Coronary artery (tissue), 2 donors: Measurements from ENCODE around the gene SCAPER.

ENCODE experiments used
- DNase-seq: peaks from one replicate; pipeline ENCODE4 v3.0.0-alpha.2; 2017; ENCODE audit warnings: low spot score
- H3K27ac ChIP-seq, 2 donors: fragments of 200-600 bp; sonication (generic); one replicate each; pipeline ENCODE4 v1.5.1; 2016 to 2019
- H3K4me3 ChIP-seq: fragments of 200-600 bp; sonication (generic); 2 replicates; pipeline ENCODE4 v1.5.1; 2016; ENCODE audit warnings: mild to moderate bottlenecking, moderate library complexity
- TF ChIP-seq, protein P1 (sequence below): fragments of 200-600 bp; sonication (generic); IDR thresholded peaks from one replicate; pipeline ENCODE4 v1.5.1; 2019; ENCODE audit warnings: antibody characterized with exemption

Gene SCAPER

DNA sequence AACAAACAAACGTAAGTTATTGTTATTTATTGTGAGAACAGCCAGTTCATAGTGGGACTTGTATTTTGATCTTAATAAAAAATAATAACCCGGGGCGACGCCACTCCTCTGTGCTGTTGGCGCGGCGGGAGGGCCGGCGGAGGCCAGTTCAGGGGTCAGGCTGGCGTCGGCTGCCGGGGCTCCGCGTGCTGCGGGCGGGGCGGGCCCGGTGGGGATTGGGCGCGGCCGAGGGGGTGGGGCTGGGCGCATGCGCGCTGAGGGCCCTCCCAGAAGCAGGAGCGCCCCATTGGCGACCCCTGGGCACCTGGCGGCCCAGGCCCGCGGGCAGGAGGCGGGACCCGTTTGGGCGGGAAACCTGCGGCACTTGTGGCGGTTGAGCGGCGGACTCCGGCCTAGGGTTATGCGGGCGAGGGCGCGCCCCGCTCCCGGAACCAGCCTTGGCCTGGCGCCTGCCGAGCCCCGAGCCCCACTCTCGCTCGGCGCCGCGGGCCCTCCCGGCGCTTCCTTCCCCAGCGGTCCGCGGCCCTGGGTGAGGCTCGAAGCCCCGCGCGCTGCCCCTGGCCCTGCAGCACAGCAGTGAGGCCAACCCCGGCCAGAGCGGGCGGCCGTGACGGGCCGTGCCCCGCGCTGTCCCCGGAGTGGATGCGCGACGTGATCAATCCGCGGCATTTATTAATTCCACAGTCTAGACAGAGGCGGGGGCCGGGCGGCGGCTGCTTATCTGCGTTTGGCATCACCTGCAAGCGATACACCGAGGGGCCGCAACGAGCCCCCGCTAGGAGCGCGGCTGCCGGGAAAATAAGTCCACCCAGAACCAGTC, 562.5 kb downstream of the SCAPER start:
- peak overlapping the region; percentile 66 for H3K4me3 ChIP-seq
- DNase-seq, result no peak
- TF ChIP-seq, protein P1, sequence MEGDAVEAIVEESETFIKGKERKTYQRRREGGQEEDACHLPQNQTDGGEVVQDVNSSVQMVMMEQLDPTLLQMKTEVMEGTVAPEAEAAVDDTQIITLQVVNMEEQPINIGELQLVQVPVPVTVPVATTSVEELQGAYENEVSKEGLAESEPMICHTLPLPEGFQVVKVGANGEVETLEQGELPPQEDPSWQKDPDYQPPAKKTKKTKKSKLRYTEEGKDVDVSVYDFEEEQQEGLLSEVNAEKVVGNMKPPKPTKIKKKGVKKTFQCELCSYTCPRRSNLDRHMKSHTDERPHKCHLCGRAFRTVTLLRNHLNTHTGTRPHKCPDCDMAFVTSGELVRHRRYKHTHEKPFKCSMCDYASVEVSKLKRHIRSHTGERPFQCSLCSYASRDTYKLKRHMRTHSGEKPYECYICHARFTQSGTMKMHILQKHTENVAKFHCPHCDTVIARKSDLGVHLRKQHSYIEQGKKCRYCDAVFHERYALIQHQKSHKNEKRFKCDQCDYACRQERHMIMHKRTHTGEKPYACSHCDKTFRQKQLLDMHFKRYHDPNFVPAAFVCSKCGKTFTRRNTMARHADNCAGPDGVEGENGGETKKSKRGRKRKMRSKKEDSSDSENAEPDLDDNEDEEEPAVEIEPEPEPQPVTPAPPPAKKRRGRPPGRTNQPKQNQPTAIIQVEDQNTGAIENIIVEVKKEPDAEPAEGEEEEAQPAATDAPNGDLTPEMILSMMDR, result no peak
- H3K27ac ChIP-seq, result no peak overlapping the region

DNA sequence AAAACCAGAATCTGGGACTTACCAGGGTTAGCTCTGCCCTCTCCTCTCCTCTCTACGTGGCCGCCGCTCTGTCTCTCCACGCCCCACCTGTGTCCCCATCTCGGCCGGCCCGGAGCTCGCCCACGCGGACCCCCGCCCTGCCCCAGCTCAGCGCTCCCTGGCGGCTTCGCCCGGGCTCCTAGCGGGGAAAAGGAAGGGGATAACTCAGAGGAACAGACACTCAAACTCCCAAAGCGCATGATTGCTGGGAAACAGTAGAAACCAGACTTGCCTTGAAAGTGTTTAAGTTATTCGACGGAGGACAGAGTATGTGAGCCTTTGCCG, 563.1 kb downstream of the SCAPER start:
- no peak for DNase-seq
- TF ChIP-seq, protein P1, result no peak
- H3K4me3 ChIP-seq, result peak overlapping the region; percentile 66
- no peak overlapping the region for H3K27ac ChIP-seq

DNA sequence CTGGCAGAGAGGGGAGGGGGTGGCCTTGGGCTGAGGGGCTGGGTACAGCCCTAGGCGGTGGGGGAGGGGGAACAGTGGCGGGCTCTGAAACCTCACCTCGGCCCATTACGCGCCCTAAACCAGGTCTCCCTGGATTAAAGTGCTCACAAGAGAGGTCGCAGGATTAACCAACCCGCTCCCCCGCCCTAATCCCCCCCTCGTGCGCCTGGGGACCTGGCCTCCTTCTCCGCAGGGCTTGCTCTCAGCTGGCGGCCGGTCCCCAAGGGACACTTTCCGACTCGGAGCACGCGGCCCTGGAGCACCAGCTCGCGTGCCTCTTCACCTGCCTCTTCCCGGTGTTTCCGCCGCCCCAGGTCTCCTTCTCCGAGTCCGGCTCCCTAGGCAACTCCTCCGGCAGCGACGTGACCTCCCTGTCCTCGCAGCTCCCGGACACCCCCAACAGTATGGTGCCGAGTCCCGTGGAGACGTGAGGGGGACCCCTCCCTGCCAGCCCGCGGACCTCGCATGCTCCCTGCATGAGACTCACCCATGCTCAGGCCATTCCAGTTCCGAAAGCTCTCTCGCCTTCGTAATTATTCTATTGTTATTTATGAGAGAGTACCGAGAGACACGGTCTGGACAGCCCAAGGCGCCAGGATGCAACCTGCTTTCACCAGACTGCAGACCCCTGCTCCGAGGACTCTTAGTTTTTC, 563.6 kb downstream of the SCAPER start:
- no peak for DNase-seq
- Histone ChIP-seq H3K4me3 (peak overlapping the region; percentile 66), H3K27ac (no peak overlapping the region)
- TF ChIP-seq, protein P1, result no peak

DNA sequence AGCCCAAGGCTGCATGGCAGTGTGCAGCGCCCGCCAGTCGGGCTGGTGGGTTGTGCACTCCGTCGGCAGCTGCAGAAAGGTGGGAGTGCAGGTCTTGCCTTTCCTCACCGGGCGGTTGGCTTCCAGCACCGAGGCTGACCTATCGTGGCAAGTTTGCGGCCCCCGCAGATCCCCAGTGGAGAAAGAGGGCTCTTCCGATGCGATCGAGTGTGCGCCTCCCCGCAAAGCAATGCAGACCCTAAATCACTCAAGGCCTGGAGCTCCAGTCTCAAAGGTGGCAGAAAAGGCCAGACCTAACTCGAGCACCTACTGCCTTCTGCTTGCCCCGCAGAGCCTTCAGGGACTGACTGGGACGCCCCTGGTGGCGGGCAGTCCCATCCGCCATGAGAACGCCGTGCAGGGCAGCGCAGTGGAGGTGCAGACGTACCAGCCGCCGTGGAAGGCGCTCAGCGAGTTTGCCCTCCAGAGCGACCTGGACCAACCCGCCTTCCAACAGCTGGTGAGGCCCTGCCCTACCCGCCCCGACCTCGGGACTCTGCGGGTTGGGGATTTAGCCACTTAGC, 564.3 kb downstream of the SCAPER start:
- no peak overlapping the region for H3K27ac ChIP-seq
- DNase-seq, result no peak

DNA sequence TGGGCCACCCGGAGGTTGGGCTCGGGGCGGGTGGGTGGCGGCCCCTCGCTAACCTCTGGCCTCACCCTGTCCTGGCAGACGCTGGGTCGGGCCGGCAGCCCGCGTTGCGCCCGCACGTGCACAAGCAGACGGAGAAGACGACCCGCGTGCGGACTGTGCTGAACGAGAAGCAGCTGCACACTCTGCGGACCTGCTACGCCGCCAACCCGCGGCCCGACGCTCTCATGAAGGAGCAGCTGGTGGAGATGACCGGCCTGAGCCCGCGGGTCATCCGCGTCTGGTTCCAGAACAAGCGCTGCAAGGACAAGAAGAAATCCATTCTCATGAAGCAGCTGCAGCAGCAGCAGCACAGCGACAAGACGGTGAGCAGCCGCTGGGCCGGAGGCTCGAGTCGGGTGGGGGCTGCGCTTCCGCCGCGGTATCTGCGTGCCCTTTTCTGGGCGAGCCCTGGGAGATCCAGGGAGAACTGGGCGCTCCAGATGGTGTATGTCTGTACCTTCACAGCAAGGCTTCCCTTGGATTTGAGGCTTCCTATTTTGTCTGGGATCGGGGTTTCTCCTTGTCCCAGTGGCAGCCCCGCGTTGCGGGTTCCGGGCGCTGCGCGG, 564.8 kb downstream of the SCAPER start:
- DNase-seq, result no peak
- TF ChIP-seq, protein P1, result no peak
- no peak overlapping the region for H3K27ac ChIP-seq
- H3K4me3 ChIP-seq, result peak overlapping the region; percentile 66

More for the DNA sequence above, 564.3 kb downstream of the SCAPER start:
- TF ChIP-seq, protein P1, result no peak
- H3K4me3 ChIP-seq, result peak overlapping the region; percentile 66

DNA sequence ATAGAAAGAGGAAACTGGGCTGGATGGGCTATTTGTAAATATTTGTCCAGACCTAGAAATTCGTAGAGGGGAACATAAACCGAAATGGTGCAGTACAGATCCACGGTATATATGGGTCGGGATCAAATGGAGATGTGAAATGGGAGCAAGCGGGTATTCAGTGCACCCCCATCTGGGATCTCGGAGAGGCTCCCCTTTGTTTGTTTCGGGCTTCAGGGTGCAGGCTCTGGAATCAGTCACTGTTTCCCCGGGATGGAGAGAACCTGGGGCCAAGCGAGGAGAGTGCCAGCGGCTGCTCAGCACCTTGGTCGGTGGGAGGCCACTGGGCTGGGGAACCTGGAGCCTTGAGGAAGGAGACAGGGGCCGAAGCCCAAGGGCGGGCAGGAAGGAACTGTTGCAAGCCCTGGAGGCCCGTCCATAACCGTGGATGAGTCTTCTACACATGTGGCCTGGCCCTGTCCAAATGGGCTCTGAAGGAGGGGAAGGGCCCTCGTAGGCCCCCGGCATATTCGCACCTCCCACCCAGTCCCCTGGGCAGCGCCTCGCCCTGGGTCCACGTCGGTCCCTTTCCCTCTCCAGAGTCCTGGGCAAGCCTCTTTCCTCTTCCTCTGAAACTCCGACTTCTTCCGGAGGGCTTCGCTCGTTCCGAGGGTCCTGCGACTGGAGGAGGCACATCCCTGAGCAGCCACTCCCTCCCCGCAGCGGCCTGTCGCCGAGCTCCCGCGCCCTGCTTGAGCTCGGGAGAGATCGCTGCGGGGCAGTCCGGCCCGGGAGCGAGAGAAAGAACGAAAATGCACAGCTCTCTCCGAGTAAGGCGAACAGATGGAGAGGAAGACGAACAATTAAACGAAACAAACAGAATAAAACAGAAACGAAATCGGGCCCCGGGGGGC, 565.6 kb downstream of the SCAPER start:
- H3K27ac ChIP-seq, result no peak overlapping the region
- TF ChIP-seq, protein P1, result no peak

More for the DNA sequence above, 565.6 kb downstream of the SCAPER start:
- peak overlapping the region; percentile 66 for H3K4me3 ChIP-seq
- DNase-seq, result no peak
